HepG2 (cell line): Measurements from ENCODE around the gene CD300A. TPM values are rescaled to one million over a fixed set of nuclear protein-coding genes. Genes with fewer than 3 reads are reported as not detected.
A peak's percentile ranks its signal among the peaks of the same experiment; 100 is the strongest.

ENCODE experiments used
- CREM ChIP-seq, 2 experiments: sonication (generic) in 1 of 2; formaldehyde crosslinking in 1 of 2; IDR thresholded peaks; 2 replicates each; pipeline versions ENCODE4 v1.4.0 to v1.6.1; 2016 to 2020; ENCODE audit warnings: antibody characterized with exemption in 1 of 2, mild to moderate bottlenecking in 1 of 2, missing genetic modification reagents in 1 of 2
- GLMP ChIP-seq: sonication (generic); formaldehyde crosslinking; IDR thresholded peaks from 2 replicates; pipeline ENCODE4 v1.9.0; 2021; ENCODE audit warnings: missing genetic modification reagents, mild to moderate bottlenecking, borderline replicate concordance
- GRHL1 ChIP-seq: sonication (generic); formaldehyde crosslinking; conservative IDR thresholded peaks from 2 replicates; pipeline ENCODE4 v1.8.0; 2022; ENCODE audit warnings: missing genetic modification reagents
- HOXA7 ChIP-seq: sonication (generic); formaldehyde crosslinking; IDR thresholded peaks from 2 replicates; pipeline ENCODE4 v1.8.1; 2022; ENCODE audit warnings: mild to moderate bottlenecking, missing genetic modification reagents, moderate library complexity
- KAT2B ChIP-seq: fragments of 150-350 bp; IDR thresholded peaks from 2 replicates; pipeline ENCODE4 v1.6.1; 2014; ENCODE audit warnings: low read depth, low read length, borderline replicate concordance
- SAFB2 ChIP-seq: sonication (generic); formaldehyde crosslinking; IDR thresholded peaks from 2 replicates; pipeline ENCODE4 v1.5.1; 2020; ENCODE audit warnings: missing genetic modification reagents, low read depth, mild to moderate bottlenecking, borderline replicate concordance
- SALL1 ChIP-seq: sonication (generic); formaldehyde crosslinking; IDR thresholded peaks from 2 replicates; pipeline ENCODE4 v1.8.0; 2022; ENCODE audit warnings: mild to moderate bottlenecking, missing genetic modification reagents
- SMAD3 ChIP-seq: sonication (generic); formaldehyde crosslinking; IDR thresholded peaks from 2 replicates; pipeline ENCODE4 v1.4.0; 2020; ENCODE audit warnings: missing genetic modification reagents
- YEATS2 ChIP-seq: sonication (generic); formaldehyde crosslinking; IDR thresholded peaks from 2 replicates; pipeline ENCODE4 v1.4.0; 2020; ENCODE audit warnings: missing genetic modification reagents, borderline replicate concordance
- ZMYM2 ChIP-seq: sonication (generic); formaldehyde crosslinking; IDR thresholded peaks from 2 replicates; pipeline ENCODE4 v1.8.0; 2022; ENCODE audit warnings: mild to moderate bottlenecking, missing genetic modification reagents
- ZNF3 ChIP-seq: IDR thresholded peaks from 2 replicates; pipeline ENCODE4 v1.7.0; 2017; ENCODE audit warnings: inconsistent platforms
- ZNF589 ChIP-seq: sonication (generic); formaldehyde crosslinking; conservative IDR thresholded peaks from 2 replicates; pipeline ENCODE4 v1.8.0; 2022; ENCODE audit warnings: mild to moderate bottlenecking, moderate library complexity, missing genetic modification reagents
- ZNF672 ChIP-seq: sonication (generic); formaldehyde crosslinking; IDR thresholded peaks from 2 replicates; pipeline ENCODE4 v1.8.1; 2022; ENCODE audit warnings: missing genetic modification reagents
- ZSCAN22 ChIP-seq: sonication (generic); formaldehyde crosslinking; IDR thresholded peaks from 2 replicates; pipeline ENCODE4 v1.4.0; 2020; ENCODE audit warnings: mild to moderate bottlenecking, missing genetic modification reagents
- ZSCAN29 ChIP-seq: sonication (generic); formaldehyde crosslinking; conservative IDR thresholded peaks from 2 replicates; pipeline ENCODE4 v1.4.0; 2020; ENCODE audit warnings: mild to moderate bottlenecking, missing genetic modification reagents
- polyA plus RNA-seq, 8 experiments: library from polyadenylated mRNA; depleted of rRNA in 3 of 8; stranded (reverse) in 7 of 8; unstranded in 1 of 8; fragments of >200 nt; fragmentation: Illumina TruSeq in 4 of 8; extraction: Trizol in 4 of 8; gene quantifications; 2 replicates each; pipeline versions ENCODE4 v1.2.1 to v1.2.3, GENCODE V29; 2011 to 2016; ENCODE audit warnings: low read depth in 4 of 8, missing spikeins in 1 of 8, mixed read lengths in 1 of 8; ENCODE audit not compliant: insufficient read depth in 1 of 8
- total RNA-seq, 5 experiments: library from RNA; depleted of rRNA; stranded (reverse); fragments of >200 nt; fragmentation: Illumina TruSeq; extraction: Trizol; gene quantifications; 2 replicates each; pipeline ENCODE4 v1.2.3, GENCODE V29; 2016; ENCODE audit warnings: low read depth in 1 of 5
- TF ChIP-seq, protein P1 (sequence below): sonication (generic); formaldehyde crosslinking; IDR thresholded peaks from 2 replicates; pipeline ENCODE4; 2020; ENCODE audit warnings: missing genetic modification reagents, mild to moderate bottlenecking, borderline replicate concordance
- TF ChIP-seq, protein P2 (sequence below): sonication (generic); formaldehyde crosslinking; IDR thresholded peaks from 2 replicates; pipeline ENCODE4 v1.9.0; 2021; ENCODE audit warnings: mild to moderate bottlenecking, missing genetic modification reagents

The CD300A gene
- total and polyA plus RNA-seq, 2 of the 13 experiments (the other 11 are each of a cell fraction or from before 2014, with no cell fraction given) = not detected

GRCh38 chr17:74435775-74436359 is 30.6 kb upstream of the CD300A start (continued):
- TF ChIP-seq, protein P1, sequence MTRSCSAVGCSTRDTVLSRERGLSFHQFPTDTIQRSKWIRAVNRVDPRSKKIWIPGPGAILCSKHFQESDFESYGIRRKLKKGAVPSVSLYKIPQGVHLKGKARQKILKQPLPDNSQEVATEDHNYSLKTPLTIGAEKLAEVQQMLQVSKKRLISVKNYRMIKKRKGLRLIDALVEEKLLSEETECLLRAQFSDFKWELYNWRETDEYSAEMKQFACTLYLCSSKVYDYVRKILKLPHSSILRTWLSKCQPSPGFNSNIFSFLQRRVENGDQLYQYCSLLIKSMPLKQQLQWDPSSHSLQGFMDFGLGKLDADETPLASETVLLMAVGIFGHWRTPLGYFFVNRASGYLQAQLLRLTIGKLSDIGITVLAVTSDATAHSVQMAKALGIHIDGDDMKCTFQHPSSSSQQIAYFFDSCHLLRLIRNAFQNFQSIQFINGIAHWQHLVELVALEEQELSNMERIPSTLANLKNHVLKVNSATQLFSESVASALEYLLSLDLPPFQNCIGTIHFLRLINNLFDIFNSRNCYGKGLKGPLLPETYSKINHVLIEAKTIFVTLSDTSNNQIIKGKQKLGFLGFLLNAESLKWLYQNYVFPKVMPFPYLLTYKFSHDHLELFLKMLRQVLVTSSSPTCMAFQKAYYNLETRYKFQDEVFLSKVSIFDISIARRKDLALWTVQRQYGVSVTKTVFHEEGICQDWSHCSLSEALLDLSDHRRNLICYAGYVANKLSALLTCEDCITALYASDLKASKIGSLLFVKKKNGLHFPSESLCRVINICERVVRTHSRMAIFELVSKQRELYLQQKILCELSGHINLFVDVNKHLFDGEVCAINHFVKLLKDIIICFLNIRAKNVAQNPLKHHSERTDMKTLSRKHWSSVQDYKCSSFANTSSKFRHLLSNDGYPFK (CRISPR knock-in tag) = peak; percentile 44; the same call in 1 of the 2 replicates
- TF ChIP-seq HOXA7 (CRISPR knock-in tag) (no peak), ZSCAN29 (CRISPR knock-in tag) (no peak), KAT2B (no peak), ZNF589 (CRISPR knock-in tag) (no peak), GLMP (CRISPR knock-in tag) (no peak), SMAD3 (CRISPR knock-in tag) (no peak), ZMYM2 (CRISPR knock-in tag) (no peak), SAFB2 (CRISPR knock-in tag) (no peak), ZSCAN22 (CRISPR knock-in tag) (no peak), CREM (IDR thresholded peaks at IDR 0.05) (no peak; the same call in 1 of the 2 replicates), CREM (CRISPR knock-in tag; IDR thresholded peaks at IDR 0.05) (no peak), YEATS2 (CRISPR knock-in tag) (no peak), ZNF3 (CRISPR knock-in tag) (no peak), SALL1 (CRISPR knock-in tag) (peak; percentile 49), ZNF672 (CRISPR knock-in tag) (no peak), GRHL1 (no peak)
- TF ChIP-seq, protein P2, sequence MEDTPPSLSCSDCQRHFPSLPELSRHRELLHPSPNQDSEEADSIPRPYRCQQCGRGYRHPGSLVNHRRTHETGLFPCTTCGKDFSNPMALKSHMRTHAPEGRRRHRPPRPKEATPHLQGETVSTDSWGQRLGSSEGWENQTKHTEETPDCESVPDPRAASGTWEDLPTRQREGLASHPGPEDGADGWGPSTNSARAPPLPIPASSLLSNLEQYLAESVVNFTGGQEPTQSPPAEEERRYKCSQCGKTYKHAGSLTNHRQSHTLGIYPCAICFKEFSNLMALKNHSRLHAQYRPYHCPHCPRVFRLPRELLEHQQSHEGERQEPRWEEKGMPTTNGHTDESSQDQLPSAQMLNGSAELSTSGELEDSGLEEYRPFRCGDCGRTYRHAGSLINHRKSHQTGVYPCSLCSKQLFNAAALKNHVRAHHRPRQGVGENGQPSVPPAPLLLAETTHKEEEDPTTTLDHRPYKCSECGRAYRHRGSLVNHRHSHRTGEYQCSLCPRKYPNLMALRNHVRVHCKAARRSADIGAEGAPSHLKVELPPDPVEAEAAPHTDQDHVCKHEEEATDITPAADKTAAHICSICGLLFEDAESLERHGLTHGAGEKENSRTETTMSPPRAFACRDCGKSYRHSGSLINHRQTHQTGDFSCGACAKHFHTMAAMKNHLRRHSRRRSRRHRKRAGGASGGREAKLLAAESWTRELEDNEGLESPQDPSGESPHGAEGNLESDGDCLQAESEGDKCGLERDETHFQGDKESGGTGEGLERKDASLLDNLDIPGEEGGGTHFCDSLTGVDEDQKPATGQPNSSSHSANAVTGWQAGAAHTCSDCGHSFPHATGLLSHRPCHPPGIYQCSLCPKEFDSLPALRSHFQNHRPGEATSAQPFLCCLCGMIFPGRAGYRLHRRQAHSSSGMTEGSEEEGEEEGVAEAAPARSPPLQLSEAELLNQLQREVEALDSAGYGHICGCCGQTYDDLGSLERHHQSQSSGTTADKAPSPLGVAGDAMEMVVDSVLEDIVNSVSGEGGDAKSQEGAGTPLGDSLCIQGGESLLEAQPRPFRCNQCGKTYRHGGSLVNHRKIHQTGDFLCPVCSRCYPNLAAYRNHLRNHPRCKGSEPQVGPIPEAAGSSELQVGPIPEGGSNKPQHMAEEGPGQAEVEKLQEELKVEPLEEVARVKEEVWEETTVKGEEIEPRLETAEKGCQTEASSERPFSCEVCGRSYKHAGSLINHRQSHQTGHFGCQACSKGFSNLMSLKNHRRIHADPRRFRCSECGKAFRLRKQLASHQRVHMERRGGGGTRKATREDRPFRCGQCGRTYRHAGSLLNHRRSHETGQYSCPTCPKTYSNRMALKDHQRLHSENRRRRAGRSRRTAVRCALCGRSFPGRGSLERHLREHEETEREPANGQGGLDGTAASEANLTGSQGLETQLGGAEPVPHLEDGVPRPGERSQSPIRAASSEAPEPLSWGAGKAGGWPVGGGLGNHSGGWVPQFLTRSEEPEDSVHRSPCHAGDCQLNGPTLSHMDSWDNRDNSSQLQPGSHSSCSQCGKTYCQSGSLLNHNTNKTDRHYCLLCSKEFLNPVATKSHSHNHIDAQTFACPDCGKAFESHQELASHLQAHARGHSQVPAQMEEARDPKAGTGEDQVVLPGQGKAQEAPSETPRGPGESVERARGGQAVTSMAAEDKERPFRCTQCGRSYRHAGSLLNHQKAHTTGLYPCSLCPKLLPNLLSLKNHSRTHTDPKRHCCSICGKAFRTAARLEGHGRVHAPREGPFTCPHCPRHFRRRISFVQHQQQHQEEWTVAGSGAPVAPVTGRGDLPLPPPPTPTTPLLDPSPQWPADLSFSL (CRISPR knock-in tag) = no peak
